SKM-1 treated with dmso at 0.1 percent for 144 hours (cell line): ENCODE results near the gene ADIG.

Source experiments
- DNase-seq: peaks from one replicate; lab custom pipeline; 2025; ENCODE audit not compliant: unreplicated experiment; lab: John Stamatoyannopoulos, UW

Gene ADIG

GRCh38 chr20:38581013-38581412, at the start of gene ADIG:
ADIG (plus strand) TSS chr20:38581197; CDS start chr20:38581251, 54 bp downstream.
- no peak for DNase-seq

DNA sequence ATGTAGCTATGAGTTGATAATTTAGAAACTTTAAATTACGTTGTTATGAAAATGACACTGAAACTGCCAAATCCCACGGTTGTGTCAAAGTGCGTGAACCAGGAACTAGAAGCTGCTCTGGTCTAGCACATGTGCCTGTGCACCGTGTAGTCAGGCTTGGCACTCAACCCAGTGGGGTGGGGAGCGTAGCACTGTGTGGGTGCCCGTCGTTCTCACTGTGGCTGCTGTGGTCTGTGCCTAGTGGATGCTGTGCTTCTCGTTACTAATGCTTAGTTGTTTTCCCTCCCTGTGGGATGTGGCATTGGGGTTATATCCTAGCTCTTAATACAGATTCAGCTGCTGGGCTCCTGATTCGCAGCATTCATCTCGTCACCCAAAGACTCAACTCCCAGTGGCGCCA, 46.2 kb upstream of the ADIG start:
- DNase-seq: no peak

- no peak for DNase-seq
Observed at GRCh38 chr20:38536310-38536709, 44.7 kb upstream of the ADIG start.

DNA sequence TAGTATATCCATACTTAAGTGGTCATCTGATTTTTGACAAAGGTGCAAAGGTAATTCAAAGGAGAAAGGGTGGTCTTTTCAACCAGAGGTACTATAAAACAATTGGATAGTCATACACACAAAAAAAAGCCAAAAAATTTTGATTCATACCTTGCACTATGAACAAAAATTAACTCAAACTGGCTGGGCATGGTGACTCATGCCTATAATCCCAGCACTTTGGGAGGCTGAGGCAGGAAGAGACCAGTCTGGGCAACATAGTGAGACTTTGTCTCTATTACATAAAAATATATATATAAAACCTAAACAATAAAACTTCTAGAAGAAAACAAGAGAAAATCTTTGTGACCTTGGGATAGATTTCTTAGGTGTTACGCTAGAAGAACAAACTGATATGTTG, 43.8 kb upstream of the ADIG start:
- DNase-seq: no peak

DNA sequence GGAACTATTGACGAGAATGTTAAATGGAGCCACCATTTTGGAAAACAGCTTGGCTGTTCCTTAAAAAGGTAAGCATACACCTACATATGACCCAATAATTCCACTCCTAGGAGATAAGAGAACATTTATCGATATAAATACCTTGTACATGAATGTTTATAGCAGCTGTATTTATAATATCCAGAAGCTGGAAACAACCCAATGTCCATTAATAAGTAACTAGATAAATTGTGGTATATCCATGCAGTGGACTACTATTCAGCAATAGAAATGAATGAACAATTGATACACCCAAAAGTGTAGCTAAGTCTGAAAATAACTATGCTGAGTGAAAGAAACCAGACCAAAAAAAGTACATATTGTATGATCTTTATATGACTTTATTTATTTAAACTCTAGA, 42.2 kb upstream of the ADIG start:
- DNase-seq: no peak

DNA sequence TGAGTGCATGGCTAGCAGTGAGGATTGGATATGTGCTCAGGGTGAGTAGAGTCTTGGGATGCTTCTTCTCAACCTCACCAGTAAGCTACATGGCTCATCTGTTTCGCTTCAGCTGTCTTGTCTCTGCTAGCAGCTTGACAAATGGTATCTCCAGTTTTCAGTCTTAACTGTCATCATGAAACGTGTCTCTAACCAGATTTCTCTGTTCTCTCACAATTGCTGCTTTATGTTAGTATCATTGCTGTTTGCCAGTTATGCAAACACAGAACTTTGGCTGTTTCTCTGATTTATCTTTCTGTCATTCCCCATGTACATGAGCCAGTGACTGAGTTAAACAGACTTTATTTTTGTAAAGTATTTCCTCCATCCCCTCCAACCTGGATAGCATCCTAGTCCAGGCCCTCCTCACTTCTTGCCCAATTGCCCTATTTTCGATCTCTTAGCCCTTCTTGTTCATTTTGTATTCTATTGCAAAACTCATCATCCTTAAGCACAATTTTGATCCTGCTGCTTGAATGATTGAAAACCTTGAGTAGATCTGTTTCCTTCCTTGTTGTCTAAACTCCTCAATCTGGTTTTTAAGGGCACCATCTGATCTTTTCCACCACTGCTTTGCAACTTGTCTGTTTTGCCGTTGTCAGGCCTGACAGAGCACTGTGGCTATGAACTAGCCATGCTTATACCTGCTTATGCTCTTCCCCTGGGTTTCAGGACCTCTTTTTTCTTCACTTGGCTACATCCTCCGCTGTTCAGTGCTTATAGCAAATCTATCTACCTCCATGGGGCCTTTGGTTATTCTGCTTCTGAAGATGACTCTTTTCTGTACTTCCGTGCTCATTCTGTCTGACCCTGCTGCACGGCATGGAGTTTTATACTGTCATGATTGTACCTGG, 37.7 kb upstream of the ADIG start:
- no peak for DNase-seq

- DNase-seq: no peak
Observed at GRCh38 chr20:38545771-38546170, 35.2 kb upstream of the ADIG start.

DNA sequence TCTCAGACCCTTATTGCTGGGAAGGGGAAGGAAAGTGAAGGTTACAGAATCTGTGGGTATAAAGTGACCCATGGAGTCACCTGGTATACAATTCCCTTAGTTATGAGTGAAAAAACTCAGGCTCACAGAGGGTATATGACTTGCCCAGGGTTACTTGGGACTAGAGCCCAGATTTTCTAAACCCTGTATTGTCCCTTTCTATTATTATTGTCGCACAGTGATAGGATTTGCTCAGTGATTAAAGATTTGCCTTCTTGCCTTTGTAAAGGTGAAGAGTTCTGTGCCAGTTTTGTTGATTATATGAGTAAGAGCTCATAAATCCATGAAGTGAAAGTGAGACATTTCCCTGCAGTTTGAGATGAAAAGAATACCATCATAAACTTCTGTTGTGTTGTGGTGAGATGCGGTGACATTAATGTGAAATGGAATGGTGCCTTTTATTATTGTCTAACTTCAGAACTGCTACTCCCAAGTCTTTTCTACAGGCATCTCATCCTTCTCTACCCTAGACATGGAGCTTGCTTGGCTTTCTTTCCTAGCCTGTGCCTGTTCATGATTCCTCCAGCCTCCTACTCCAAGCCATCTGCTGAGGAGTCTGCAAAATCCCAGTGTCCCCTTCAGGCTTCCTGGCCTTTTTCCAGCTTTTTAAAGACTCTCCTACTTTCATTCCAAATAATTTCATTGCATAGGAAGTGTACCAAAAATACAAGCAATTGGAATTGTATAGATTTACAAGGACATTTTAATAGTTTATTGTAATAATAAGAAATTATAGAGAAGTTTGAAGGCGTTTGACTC, 33.5 kb upstream of the ADIG start:
- DNase-seq: no peak

DNA sequence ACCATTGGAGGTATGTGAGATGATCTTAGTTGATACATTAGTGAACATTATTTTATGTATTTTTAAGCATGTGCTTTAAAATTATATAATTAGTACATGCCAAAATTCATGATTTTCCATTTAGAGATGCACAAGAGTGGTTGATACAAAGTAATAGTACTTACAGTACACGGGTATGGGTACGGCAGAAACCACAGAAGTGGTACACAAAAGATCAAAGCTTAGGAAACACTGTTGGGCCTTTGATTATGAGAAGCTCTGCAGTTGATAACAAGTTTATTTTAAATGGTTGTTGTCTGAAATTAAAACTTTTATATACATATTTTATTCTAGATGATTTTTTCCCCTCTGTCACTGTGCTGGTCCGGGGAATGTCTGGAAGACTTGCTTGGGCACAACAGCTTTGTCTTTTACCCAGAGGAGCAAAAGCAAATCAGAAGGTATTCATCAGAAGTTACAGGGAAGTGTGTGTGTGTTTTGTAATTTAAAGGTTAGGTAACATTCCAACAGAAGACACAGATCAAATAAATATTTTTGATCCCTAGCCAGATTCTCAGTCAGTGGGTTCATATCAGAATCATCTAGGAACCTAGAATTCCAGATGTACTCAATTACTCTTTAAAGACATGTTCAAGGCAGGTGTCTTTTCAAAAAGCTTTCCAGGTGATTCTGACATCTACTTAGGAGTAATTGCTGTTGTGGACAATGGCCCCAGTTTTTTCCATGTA, 32.5 kb upstream of the ADIG start:
- DNase-seq: no peak

GRCh38 chr20:38550274-38550673, 30.7 kb upstream of the ADIG start:
- DNase-seq: no peak

- DNase-seq: no peak
Observed at GRCh38 chr20:38551056-38551626, 29.9 kb upstream of the ADIG start.

DNA sequence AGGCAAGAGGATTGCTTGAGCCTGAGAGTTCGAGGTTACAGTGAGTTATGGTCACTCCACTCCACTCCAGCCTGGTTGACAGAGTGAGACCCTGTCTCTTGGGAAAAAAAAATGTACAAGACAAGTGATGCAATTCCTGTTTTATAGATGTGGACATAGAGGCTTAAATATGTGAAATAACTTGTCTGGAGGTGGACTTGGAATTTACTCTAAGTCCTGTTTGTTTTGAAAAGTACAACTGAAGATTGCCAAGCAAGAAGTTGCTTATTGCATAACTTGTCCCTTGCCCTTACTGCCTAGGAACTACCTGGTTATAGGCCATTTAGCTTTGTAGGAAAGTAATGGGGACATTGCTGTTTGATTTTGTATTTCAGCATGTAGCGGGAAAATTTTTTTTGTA, 26.0 kb upstream of the ADIG start:
- no peak for DNase-seq

GRCh38 chr20:38555395-38555794, 25.6 kb upstream of the ADIG start:
- DNase-seq: no peak

- no peak for DNase-seq
Observed at GRCh38 chr20:38557174-38557573, 23.8 kb upstream of the ADIG start.

- DNase-seq: no peak
Observed at GRCh38 chr20:38558596-38559360, 22.2 kb upstream of the ADIG start.

GRCh38 chr20:38559764-38560163, 21.2 kb upstream of the ADIG start:
- no peak for DNase-seq

GRCh38 chr20:38563802-38564431, 17.1 kb upstream of the ADIG start:
- DNase-seq: no peak

DNA sequence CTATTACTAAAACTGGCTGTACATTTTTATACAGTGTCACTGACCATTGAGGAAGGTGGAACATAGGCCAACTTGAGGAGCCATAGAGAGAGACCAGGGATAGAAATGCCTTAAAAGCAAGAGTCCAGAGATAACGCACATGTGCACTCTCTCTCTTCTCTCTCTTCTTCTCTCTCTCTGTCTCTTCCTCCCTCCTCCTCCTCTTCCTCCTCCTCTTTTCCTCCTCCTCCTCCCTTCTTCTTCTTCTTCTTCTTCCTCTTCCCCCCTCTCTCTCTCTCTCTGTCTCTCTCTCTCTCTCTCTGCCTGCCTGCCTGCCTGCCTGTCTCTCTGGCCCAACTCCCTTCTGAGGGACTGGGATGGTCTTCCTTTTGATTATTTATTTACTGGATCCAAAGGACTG, 16.3 kb upstream of the ADIG start:
- DNase-seq: no peak

GRCh38 chr20:38566036-38566598, 14.9 kb upstream of the ADIG start:
- DNase-seq: no peak
